GF-D8 (cell line): Measurements from ENCODE around the gene ZBTB40.

ENCODE experiments used
- DNase-seq: peaks from one replicate; lab custom pipeline; 2025; lab: John Stamatoyannopoulos, UW

The ZBTB40 gene

DNA sequence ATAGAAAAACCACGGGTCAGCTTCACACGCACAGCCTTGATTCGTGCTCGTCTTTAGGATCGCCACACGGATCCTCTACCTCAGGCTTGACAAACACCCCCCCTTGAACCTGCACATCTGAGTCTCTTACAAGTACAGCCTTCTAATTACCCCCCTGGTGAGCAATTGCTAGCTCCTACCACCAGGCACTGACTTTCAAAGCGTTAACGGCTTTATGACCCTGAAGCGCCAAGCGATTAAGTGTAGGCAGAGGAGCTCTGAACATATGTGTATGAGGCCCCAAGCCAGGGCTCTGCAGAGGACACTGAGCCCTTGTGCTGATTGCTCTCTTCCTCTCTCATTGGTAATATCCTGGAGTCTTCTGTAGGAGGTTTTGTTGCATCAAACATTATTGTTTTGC, 55.9 kb downstream of the ZBTB40 start:
- no peak for DNase-seq

DNA sequence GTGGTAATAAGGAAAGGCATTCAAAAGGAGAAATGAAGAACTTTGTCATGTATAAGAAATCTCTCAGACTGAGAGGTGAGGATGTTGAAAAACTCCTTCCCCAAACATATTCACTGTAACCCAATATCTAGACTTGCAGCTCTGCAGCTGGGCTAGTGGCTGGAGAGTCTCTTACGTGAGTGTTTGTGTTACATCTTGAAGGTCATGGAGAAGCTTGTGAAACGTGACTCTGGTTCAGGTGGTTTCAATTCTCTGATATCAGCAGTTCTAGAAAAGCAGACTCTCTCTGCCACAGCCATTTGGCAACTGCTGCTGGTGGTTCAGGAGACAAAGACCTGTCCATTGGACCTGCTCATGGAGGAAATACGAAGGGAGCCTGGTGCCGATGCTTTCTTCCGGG, 56.7 kb downstream of the ZBTB40 start:
- no peak for DNase-seq

DNA sequence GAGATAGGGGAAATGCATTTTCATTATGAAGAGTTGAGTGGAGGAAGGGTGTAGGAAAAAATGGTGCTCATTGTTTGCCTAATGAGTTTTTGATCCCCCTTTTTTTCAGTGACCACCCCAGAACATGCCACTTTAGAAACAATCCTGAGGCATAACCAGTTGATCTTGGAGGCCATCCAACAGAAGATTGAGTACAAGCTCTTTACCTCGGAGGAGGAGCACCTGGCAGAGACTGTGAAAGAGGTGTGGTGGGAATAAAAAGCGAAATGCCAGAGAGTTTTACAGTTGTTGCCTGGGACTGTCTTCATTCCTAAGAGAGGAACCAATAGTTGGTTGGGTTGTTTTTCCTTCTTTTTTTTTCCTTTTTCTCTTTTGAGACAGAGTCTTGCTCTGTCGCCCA, 57.3 kb downstream of the ZBTB40 start:
- DNase-seq = no peak

DNA sequence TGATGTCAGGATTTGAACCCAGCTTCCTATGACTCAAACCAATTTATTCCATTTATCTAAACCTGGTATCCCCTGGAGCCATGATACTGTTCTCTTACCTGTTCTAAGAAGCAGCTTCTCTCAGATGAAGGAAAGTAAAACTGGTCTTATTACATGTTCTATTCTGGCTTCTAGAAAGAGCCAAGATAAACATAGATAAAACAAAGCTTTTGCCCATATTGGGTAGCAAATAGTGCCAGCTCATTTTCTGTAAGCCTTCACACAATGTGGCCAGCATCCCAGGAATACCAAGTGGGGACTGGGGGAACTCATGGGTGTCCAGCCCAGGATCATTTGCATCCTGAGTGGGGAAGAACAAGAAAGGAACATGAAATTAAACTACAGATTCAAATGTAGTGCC, 58.2 kb downstream of the ZBTB40 start:
- DNase-seq = no peak

DNA sequence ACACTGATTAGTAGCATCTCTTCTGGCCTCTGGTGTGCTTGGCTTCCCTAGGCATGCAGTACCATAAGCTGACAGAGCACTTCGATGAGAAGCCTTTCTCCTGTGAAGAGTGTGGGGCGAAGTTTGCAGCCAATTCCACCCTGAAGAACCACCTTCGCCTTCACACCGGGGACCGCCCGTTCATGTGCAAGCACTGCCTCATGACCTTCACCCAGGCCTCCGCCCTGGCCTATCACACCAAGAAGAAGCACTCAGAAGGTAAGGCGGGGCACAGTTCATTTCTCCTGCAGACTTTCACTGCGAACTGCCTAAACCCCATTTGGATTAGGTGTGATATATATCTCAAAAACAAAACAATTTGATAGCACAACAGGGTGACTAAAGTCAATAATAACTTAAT, 61.2 kb downstream of the ZBTB40 start:
- no peak for DNase-seq

DNA sequence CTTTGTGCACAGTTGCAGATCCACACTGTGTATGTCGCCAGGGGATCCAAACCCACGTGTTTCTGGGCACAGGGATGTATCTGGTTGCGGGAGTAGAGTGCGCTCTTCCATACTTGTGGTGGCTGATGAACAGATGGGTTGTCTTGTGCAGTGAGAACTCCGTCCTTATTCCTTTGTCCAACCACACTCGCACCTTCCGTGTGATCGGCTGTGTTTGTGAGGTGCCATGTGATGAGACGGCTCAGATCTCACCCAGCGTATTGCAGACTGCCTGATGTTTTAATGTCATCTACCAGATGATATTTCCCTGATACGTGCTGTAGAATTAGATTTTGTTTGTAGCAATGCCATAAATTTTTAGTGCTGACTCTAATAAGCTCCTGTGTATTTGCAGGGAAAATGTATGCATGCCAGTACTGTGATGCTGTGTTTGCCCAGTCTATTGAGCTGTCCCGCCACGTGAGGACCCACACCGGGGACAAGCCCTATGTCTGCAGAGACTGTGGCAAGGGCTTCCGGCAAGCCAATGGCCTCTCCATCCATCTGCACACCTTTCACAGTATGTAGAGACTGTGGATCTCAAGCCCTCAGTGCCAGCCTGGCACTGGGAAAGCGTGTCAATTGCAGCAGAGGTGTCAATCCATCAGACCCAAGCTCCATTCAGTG, 65.4 kb downstream of the ZBTB40 start:
- DNase-seq = no peak

DNA sequence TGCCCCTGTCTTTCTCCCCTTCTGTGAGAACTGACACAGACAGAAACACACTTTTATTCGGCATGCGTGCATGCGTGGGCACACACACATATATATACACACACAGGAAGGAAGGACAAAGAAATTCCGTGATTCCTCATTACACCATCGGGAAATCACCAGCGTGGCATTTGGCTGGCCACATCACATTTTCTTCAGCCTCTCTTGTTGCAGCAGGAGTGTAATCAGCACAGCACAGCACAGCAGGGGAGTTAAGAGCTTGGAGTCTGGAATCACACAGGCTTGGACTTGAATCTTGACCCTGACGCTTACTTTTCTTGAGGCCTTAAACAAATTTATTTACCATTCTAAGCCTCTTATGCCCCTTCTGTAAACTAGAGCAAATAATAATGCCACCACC, 66.3 kb downstream of the ZBTB40 start:
- no peak for DNase-seq

DNA sequence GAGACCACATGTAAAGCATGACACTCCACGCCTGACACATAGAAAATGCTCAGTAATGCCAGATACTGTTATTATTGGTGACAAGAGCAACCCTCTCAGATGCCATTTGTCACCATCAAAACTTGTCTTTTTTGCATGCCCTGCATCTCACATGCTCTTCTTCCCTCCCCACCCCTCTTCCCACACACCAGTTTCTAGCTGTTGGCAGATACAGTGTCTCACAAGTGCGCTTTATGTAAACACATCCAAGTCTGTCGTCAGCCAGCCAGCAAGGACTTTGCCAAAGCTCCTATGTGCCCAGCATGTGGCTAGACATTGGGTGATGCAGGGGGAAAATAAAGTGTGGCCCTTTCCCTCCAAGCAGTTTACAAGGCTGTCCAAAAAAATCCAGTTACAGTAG, 66.7 kb downstream of the ZBTB40 start:
- no peak for DNase-seq

DNA sequence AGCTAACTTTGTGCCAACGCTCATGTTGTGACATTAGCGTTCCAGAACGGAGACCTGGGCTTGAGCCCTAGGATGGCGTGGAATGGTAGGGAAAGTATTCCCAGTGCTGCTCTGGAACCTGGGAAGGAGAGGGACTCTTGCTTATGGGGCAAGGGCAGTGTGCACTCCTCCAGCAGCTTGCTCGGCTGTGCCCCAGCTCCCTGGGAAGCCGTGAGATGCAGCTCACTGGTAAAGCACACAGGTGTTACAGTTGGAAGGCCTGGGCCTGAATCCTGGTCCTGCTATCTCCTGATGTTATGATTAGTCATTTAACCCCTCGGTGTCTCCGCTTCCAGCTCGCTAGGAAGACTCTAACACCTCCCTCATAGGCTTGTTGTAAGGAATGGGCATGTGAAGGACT, 69.2 kb downstream of the ZBTB40 start:
- DNase-seq = no peak

DNA sequence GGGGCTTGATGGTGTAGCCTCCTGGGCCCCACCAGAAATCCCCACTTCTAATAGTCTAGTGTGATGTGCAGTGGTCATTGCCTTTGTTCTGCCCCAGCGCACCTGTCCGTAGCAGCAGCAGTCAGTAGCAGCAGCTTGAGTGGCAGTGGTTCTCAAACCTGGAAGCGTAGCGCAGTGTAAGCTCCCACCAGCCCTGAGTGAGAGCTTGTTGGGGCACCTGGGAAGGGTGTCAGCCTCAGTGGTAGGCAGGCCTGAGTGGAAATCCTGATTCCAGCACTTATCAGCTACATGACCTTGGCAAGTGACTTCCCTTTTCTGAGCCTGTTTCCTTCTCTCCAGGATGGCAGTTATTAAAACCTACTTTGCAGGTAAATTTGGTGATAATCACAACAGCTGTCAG, 70.0 kb downstream of the ZBTB40 start:
- DNase-seq = no peak

DNA sequence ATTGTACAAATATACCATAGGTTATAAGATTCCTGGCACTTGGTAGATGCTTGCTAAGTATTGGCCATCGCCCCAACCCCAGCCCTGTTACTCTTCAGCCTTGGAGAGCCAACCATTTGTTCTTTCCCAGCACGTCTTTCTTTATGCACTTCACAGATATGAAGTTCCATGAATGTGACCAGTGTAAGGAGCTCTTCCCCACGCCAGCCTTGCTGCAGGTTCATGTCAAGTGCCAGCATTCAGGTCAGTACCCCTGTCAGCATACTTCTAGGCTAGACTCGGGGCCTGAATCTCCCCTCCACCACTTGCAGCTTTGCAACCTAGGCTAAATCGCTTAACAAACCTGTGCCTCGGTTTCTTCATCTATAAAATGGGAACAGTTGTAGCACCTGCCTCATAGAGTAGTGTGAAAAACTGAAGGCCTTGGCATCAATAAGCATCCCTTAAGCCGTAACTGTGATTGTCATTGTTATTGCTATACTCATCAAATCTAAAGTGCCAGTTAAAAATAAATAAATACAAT, 70.6 kb downstream of the ZBTB40 start:
- no peak for DNase-seq

DNA sequence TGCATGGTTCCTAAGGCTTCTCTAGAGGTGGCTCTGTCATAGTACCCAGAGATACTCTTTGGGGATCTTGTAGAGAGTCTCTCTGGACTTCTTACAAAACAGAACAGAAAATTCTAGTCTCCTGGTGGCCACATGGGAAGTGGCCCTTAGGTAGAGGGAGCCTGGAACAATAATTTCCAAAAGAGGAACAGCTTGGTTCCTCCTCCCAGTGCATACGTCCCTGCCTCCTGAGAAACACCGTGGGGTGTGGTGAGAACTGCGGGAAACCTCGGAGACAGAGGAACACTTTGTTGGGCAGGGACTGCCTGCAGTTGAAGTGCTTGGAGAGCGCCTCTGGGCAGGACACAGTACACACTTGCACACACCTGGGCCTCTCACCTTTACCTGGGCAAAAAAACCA, 72.8 kb downstream of the ZBTB40 start:
- no peak for DNase-seq

DNA sequence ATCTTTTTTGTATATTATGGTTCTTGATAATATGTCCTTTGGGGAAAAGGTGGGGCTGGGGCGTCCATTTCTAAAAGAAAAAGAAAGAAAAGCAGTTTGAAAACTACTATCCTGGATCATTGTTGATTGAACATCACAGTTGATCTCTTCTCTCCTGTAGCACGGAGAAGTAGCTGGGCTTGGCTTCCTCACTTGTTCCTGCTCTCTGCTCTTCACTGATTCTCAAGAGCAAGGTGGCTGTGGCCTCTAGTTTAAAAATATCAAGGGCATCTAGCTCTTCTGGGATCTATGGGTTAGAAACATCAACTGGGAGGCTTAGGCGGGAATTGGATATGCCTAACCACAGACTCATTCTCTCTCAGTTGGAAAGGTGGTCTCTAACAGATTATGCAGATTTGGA, 73.6 kb downstream of the ZBTB40 start:
- no peak for DNase-seq

DNA sequence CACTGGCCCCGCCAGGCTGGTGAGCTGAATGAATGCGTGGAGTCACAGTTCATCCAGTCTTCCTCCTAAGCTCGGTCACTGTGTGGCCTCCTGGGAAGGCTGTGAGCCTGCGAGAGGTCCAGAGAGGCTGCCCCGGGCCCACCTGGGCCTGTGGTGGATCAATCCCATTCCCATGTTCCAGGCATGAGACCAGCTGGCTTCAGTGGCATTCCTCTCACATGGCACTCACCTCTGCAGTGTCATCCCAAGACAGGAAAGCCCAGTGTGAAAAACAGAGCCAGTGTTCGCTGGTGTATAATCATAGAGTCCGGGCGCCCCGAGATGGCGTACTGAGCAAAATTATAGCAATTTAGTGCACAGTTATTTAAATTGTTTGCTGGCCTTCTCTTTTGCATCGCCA, 74.0 kb downstream of the ZBTB40 start:
- no peak for DNase-seq

DNA sequence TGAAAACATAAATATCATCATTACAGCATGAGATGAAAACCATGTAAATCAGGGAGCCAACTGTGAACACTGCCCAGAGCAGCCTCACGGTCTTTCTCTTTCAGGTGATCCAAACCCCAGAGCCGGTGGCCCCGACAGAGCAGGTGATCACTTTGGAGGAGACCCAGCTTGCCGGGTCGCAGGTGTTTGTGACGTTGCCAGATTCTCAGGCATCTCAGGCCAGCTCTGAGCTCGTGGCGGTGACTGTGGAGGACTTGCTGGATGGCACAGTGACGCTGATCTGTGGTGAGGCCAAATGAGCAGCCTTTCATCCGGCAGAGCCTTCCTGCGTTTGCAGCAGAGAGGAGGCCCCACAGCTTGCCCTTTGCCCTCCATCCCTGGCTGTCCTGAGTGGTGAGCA, 74.4 kb downstream of the ZBTB40 start:
- no peak for DNase-seq

DNA sequence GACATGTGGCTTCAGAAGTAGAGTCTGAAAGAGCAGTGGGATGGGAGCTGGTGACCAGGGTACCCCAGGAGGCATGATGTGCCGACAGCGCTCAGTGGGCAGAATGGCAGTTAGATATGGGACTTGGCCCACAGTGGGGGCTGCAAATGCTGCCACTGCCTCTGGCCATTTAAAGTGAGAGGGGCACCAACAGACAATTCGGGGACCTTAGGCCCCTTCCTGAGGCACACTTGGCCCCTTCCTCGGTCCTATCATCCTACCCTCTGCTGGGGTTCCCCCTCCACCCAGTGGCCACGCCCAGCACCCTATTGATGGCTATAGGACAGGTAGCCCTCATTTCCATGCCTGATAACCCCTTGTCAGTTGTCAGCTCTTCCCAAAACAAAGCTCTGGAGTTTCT, 75.0 kb downstream of the ZBTB40 start:
- no peak for DNase-seq

DNA sequence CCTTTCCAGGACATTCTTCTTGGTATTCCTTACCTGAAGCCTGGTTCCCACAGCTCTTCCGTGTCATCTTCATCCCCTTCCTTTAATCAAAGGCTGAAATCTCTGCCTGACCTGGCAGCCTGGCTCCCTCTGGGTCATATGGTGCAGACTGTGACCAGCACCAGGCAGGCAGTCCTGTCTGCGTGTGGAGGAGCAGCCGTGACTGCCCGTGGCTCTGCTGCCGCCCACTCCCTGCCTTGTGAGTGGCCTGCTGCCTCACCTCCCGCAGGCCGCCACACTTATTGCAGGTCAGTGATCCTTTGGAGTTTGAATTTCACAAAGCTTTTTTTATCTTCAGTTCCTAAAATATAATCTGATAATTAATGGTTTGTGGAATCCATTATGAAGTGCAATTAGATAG, 75.5 kb downstream of the ZBTB40 start:
- DNase-seq = no peak

DNA sequence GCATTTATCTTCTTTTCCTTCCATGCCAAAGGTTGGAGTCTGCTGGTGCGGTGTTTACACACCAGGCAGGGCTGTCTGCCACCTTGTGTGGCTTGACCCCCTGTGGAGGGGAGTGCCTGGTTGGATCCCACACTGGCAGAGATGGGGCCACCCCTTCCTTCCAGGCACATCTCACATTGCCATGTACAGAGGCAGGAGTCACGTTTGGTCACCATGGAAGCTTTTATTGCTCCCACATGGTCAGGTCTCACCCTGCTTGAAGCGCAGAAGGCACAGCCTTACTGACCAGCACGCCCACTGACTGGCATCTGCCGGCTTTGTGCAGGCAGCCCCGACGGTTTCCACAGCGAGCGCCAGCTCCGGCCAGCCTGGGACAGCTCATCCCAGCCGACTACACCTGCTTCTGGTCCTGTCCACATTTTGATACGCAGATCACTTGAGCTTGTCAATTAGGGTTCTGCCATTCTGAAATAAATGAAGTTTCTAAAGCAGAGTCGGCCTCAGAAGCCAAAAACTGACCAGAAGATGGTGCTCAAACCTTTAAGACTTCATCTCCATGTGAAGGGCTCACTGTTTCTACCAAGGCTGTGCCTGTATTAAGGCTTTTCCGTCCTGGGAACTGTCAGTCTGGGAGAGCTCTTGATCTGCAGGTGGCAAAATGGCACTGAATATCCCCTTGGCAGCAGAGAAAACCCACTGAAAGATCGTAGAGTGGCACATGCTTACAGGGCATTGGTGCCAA, 76.1 kb downstream of the ZBTB40 start:
- no peak for DNase-seq

DNA sequence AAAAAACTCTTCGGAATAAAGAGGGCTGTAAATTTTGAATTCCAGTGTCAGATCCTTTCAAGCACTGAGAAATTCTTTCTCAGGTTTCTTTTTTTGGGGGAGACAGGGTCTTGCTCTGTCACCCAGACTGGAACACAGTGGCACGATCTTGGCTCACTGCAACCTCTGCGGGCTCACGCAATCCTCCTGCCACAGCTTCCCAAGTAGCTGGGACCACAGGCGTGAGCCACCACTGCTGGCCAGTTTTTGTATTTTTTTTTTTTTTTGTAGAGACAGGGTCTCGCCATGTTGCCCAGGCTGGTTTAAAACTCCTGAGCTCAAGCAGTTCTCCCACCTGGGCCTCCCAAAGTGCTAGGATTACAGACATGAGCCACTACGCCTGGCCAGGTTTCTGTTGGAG, 76.8 kb downstream of the ZBTB40 start:
- no peak for DNase-seq

DNA sequence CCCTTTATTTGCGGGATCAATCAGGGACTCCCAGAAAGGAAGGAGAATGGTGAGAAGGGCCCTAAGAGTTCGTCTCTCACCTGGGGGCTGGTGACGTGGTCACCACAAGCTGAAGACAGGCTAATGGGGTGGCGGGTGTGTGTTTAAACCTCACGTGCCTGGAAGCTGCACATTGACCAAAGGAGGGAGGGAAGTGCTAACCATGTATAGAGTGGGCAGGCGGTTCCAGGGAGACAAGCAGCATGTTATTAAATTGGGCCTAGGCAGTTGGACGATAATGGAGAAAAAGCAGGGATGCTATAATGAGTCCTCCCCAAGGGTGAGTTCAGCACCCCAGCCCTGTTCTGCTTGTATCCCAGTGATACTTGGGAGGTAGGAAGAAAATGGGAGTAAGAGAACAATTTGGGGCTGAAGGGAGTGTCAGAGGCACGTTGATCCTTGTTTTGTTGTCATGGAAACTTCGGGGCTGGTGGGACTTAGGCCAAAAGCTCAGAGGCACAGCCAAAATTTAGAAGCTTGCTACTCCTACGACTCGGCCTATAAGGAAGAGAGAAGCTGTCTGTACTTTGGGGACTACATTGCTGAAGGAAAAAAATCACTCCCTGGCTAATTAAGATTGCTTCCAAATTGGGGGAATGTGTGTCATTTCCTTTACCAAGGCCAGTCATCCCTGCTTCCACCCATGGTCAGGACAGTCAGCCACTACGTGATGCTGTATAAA, 78.4 kb downstream of the ZBTB40 start:
- no peak for DNase-seq

DNA sequence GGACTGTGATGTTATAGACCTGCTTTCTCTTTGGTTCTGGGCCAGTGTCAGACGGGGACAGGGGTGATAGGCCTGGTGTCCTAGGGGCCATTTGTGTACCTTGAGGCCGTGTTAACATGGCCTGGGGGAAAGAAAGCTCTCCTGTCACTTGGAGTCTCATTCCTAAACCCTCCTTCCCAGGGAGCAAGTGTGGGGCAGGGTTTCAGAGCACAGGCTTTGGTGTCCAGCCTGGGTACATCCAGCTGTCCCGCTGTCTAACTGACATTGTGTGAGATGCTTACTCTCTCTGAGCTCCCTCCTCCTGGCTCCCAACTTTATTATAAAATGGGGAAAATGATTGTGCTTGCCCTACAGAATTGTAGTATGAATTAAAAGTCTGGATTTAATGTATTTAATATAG, 79.1 kb downstream of the ZBTB40 start:
- DNase-seq = no peak

DNA sequence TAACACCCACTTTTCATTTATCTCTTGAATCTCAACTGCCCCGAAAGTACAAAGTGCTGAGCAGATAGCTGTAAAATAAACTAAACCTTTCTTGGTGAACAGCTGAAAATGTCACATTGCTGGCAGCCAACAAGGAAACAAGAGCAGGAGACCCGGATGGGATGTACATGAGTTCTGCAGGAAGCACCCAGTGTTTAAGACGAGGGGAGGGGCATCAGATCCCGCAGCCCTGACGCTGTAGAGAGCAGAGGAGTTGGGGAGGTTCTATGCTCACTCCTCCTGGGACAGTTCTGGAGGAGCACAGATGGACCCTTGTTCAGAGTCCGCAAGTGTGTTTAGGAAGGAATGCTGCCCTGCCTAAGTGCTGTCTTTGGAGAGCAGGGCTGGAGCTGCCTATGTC, 79.6 kb downstream of the ZBTB40 start:
- DNase-seq = no peak

DNA sequence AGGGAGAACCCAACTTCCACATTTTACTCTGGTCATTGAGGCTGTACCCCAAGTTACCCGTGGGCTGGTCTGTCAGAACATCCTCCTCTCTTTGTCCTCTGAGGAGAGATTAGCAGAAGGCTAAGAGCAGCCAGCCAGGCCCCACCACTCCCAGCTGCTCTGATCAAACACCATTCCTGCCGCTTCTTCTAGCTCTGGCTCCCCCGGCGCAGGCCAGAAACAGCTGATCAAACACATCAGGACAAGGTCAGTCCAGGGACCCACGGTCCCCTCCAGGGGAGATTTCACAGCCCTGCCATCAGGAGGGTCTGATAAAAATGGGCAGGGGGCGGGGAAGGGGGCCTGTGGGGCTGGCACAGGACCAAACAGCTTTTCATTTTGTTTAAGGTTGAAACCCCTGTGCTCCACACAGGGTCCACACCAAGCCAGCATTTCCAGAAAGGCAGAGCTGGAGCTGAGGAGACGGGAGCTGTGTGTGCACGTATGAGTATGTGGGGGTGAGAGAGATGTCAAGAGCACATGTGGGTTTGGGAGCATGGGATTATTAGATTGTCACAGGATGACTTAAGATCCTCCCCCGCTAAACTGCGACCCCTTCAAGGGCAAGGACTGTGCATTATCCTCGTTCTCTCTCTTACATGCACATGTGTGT, 81.7 kb downstream of the ZBTB40 start:
- DNase-seq = no peak
